GM19043 (cell line): ENCODE results near the gene SLC16A12.

Experiments used
- ATAC-seq: cut with Tn5 transposase; IDR thresholded peaks from one replicate; pipeline ENCODE4 v1.9.1; 2021; ENCODE audit warnings: low read depth; ENCODE audit not compliant: unreplicated experiment

The SLC16A12 gene, protein sequence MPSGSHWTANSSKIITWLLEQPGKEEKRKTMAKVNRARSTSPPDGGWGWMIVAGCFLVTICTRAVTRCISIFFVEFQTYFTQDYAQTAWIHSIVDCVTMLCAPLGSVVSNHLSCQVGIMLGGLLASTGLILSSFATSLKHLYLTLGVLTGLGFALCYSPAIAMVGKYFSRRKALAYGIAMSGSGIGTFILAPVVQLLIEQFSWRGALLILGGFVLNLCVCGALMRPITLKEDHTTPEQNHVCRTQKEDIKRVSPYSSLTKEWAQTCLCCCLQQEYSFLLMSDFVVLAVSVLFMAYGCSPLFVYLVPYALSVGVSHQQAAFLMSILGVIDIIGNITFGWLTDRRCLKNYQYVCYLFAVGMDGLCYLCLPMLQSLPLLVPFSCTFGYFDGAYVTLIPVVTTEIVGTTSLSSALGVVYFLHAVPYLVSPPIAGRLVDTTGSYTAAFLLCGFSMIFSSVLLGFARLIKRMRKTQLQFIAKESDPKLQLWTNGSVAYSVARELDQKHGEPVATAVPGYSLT

GRCh38 chr10:89535171-89536012 is at the start of gene SLC16A12:
Gene SLC16A12, minus strand, starts transcription at chr10:89535594. Its CDS starts 73,016 bp downstream, at chr10:89462578.
- no peak for ATAC-seq

- ATAC-seq = no peak
Measured at GRCh38 chr10:89582022-89582421, 46.6 kb upstream of the SLC16A12 start.

- ATAC-seq = no peak
Measured at GRCh38 chr10:89580243-89580642, 44.8 kb upstream of the SLC16A12 start.

DNA sequence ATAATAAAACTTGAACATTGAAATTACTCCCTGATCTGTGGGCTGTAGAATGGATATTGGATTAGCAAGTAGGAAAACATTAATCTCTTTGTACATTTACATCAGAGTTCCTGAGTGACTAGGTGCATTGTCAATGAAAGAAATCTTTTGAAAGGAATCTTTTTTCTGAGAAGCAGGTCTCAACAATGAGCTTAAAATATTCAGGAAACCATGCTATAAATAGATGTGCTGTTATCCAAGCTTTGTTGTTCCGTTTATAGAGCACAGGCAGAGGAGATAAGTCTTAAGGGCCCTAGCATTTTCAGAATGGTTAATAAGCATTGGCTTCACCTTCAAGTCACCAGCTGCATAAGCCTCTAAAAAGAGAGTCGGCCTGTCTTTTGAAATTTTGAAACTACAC is 41.3 kb upstream of the SLC16A12 start:
- ATAC-seq = no peak

GRCh38 chr10:89576022-89576421 is 40.6 kb upstream of the SLC16A12 start:
- no peak for ATAC-seq

DNA sequence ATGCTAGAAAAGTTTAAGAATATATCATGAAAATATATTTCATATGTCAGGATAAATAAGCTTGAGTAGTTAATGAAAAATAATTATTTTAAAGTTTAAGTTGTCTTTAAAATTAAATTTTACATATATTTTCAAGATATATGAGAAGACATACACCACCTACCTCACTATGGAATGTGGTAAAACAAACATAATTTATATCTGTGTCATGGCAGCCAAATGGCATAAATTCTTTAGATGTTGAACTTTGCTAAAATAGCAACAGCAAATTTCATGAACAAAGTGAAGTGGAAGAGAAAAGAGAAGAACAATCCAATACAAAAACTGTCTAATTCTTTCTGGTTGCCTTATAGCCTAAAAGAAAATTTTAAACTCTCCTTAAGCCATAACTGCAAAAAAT is 39.6 kb upstream of the SLC16A12 start:
- ATAC-seq = no peak

GRCh38 chr10:89574368-89574767 is 39.0 kb upstream of the SLC16A12 start:
- ATAC-seq = no peak

DNA sequence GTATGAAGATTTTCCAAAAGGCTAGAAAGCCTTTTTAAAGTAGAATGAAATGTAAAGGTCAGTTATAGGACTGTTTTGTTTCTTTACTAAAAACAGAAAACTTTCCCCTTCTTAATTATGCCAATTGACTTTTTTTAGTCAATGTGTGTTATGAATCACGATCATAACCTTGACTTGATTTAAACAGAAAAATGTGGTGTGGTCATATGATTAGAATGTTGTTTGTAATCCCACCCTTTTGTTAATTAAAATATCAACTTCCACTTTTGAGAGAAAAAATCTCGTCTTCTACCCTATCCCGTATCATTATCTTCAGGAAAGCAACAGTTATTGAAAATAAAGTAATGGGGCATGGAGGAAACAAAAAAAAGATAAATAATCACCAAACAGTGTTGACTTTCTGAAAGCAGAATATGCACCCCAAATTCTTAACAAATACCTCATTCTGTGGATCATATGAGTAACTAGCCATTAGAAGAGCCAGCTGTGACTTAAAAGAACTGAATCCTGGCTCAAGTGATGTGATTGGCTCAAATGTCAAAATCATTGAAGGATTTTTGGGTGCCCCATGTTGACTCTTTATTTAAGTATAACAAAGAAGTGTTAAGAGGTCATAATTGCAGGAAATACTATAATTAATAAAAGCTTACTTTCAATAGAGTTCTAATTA is 32.3 kb upstream of the SLC16A12 start:
- no peak for ATAC-seq

DNA sequence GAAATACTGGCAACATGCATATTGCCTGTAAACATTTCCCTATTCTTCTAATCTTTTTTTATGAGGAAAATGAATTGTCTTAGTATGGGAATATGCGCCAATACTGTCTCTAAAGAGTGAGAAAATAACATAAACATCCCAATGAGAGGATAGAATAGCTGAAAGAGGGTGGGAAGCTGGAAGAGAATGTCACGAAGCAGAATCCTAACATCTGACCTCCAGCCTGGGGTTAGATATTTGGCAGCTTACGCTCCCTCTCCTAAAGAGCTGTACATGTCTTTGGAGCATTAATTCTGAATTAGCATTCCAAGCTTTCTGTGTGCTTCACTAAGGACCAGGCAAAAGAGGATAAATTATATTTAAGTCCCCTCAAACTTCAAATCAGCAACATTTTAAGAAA is 31.6 kb upstream of the SLC16A12 start:
- no peak for ATAC-seq

GRCh38 chr10:89566095-89566950 is 30.9 kb upstream of the SLC16A12 start:
- no peak for ATAC-seq

DNA sequence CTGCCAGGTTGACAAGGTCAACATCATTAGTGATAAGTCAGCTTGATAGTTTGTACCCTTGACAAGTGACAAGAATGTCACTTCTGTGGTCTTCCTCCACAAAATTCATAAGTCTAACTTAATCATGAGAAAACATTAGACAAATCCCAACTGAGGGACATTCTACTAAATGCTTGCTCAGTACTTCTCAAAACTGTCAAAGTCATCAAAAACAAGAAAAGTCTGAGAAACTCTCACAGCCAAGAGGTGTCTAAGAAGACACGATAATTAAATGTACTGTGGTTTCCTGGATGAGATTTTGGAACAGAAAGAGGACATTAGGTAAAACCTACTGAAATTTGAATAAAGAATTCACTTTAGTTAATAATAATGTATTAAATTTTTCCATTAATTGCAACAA is 29.8 kb upstream of the SLC16A12 start:
- no peak for ATAC-seq

DNA sequence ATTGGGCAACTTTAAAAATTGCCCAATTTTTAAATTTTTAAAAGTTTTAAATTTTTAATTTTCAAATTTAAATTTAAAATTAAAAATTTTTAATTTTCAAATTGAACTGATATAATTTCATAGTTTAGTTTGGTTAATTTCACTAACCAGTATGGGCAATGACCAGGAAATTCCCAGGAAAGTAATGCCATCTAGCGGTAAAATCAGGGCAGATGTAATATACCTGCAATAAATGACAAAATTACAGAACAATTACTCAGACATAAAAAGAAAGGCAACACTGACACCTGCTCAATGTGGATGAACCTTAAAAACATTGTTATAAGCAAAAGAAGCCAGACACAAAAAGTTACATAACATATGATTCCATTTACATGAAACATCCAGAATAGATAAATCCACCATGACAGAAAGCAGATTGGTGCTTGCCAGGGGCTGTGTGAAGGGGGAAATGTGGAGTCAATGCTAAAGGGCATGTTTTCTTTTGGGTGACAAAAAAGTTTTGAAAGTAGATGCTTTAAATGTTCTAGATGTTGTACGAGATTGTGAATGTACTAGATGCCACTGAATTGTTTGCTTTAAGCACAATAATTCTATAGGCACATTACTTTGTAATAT is 28.6 kb upstream of the SLC16A12 start:
- no peak for ATAC-seq

DNA sequence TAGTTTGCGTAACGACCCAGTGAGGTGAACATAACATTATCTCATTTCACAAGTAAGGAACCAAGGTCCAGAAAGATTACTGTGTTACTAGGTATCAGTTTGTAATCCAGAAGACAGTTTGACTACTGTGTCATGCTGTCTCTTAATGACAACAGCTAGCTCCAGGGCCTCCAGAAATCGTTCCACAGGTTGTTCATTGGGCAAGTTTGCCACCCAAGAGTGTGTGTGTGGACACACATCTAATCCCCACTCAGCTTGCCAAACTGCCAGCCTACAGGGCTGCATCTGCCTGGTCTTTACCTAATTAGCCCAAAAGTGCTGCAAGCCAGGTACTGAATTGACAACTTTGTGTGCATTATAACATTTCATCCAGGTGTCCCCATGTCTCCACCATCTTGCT is 27.9 kb upstream of the SLC16A12 start:
- ATAC-seq = no peak

GRCh38 chr10:89556600-89556999 is 21.2 kb upstream of the SLC16A12 start:
- no peak for ATAC-seq

- no peak for ATAC-seq
Measured at GRCh38 chr10:89555688-89556445, 20.5 kb upstream of the SLC16A12 start.

- no peak for ATAC-seq
Measured at GRCh38 chr10:89554433-89554832, 19.0 kb upstream of the SLC16A12 start.

DNA sequence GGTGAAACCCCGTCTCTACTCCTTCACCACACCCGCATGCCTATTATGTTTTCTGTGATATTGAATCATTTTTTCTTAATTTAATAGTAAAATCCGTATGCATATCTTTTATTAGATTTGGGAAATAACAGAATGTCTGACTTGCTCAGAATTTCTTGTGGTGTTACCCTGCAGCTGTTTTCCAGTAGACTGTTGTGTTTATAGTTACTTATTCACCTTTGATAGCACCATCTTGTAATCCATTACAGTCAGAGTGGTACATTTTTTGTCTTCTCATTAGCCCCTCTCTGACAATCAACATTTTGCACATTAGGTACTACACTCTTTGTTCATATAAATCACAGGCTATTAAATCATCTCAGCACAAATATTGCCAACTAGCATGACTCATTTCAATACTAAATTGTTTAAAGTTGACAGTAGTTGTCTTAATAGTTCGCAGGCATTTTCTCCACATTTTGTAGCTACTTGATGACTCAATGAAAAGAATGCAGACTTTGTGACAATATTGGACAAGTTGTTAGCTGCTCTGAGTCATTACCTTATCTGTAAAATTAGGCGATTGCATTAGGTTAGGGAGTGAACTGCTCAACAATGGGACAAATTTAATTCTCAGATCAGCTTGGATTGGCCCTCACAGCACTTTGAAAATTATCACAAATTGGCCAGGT is 17.8 kb upstream of the SLC16A12 start:
- ATAC-seq = no peak

DNA sequence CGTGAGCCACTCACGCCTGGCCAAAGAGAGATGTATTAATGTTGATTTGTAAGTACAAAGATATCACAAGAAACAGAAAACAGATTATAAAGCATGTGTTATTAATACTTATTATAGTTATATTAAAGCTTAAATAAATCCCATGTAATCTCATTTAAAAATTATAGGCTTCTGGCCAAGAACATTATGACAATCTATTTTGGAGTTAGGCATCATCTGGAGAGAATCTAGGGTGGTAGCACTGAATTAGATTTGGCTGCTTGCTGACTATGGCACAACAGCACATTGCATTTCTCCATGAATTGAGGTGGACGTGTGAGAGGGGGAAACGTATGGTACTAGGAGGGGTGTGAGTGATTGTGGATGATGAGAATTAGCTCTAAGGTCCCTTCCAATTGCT is 16.8 kb upstream of the SLC16A12 start:
- no peak for ATAC-seq
